GM10248 (cell line): ENCODE data around the gene ASB7.

Source experiments
- CTCF ChIA-PET: fragments of 300-600 bp; sonication (Branson Sonifier 250); formaldehyde crosslinking; extraction: SDS; loops from one replicate; lab custom pipeline; 2021; ENCODE audit warnings: antibody characterized with exemption; lab: Yijun Ruan, JAX
- POLR2A ChIA-PET: fragments of 350-650 bp; sonication (Branson Sonifier 250); formaldehyde crosslinking; extraction: SDS; loops from one replicate; lab custom pipeline; 2020; ENCODE audit warnings: antibody characterized with exemption; lab: Yijun Ruan, JAX
- DNase-seq: peaks from one replicate; pipeline ENCODE4 v3.0.0; 2012; ENCODE audit errors: extremely low spot score
- CTCF ChIP-seq: IDR thresholded peaks from 2 replicates; pipeline ENCODE4 v1.5.1; 2012; ENCODE audit warnings: mild to moderate bottlenecking, low read depth; ENCODE audit errors: extremely low read depth, missing control alignments, control extremely low read depth

The ASB7 gene

GRCh38 chr15:100661156-100661555, 58.8 kb downstream of the ASB7 start:
- no peak for TF ChIP-seq CTCF
- DNase-seq: no peak
- CTCF ChIA-PET: interaction anchor here (1.0 to 1.5 kb wide), 2 partner anchors 10 to 77 kb away, joined by 3 to 4 read pairs; no protein-coding TSS in a partner anchor
- POLR2A ChIA-PET: no interaction called here

- CTCF ChIA-PET: interaction anchor here (1.0 to 1.2 kb wide), 2 partner anchors 8 to 209 kb away, joined by 3 to 4 read pairs; no protein-coding TSS in a partner anchor
- POLR2A ChIA-PET: no interaction called here
- TF ChIP-seq CTCF: no peak
- DNase-seq: no peak
Measured at GRCh38 chr15:100663086-100663914, 60.9 kb downstream of the ASB7 start.

- CTCF ChIA-PET: interaction anchor here (1.2 kb wide), 1 partner anchor 209 kb away, joined by 3 read pairs; no protein-coding TSS in a partner anchor
- POLR2A ChIA-PET: no interaction called here
- no peak for TF ChIP-seq CTCF
- no peak for DNase-seq
Measured at GRCh38 chr15:100663915-100664281, 61.5 kb downstream of the ASB7 start.

- ChIA-PET CTCF (interaction anchor here (1.1 kb wide), 1 partner anchor 207 kb away, joined by 5 read pairs; no protein-coding TSS in a partner anchor), POLR2A (no interaction called here)
- no peak for DNase-seq
- TF ChIP-seq CTCF: no peak
Measured at GRCh38 chr15:100665570-100665969, 63.2 kb downstream of the ASB7 start.

GRCh38 chr15:100667405-100668347, 65.3 kb downstream of the ASB7 start:
- no peak for TF ChIP-seq CTCF
- CTCF ChIA-PET: no interaction called here
- POLR2A ChIA-PET: no interaction called here
- DNase-seq: no peak

GRCh38 chr15:100668348-100668745, 66.0 kb downstream of the ASB7 start:
- ChIA-PET CTCF (interaction anchor here (0.8 kb wide), 1 partner anchor 10 kb away, joined by 3 read pairs; no protein-coding TSS in a partner anchor), POLR2A (no interaction called here)
- TF ChIP-seq CTCF: no peak
- DNase-seq: no peak
